Left ventricle myocardium inferior (tissue), 1 donor: ENCODE measurements around the gene MTHFS. TPM values are rescaled to one million over a fixed set of nuclear protein-coding genes. Genes with fewer than 3 reads are reported as not detected.

Source experiments
- DNase-seq: peaks from one replicate; pipeline ENCODE4 v3.0.0-alpha.2; 2020
- H3K27ac ChIP-seq: fragments of 200-600 bp; replicated peaks from 2 replicates; pipeline ENCODE4 v1.8.0; 2021
- H3K27me3 ChIP-seq: fragments of 200-600 bp; 2 replicates; pipeline ENCODE4 v1.8.0; 2021; ENCODE audit warnings: low read depth
- H3K36me3 ChIP-seq: fragments of 200-600 bp; 2 replicates; pipeline ENCODE4 v1.8.0; 2021
- H3K4me1 ChIP-seq: fragments of 200-600 bp; 2 replicates; pipeline ENCODE4 v1.8.0; 2021
- H3K4me3 ChIP-seq: fragments of 200-600 bp; 2 replicates; pipeline ENCODE4 v1.8.0; 2021; ENCODE audit warnings: mild to moderate bottlenecking, moderate library complexity
- H3K9me3 ChIP-seq: fragments of 200-600 bp; replicated peaks from 2 replicates; pipeline ENCODE4 v1.8.0; 2021
- CTCF ChIP-seq: fragments of 200-600 bp; IDR thresholded peaks from 2 replicates; pipeline ENCODE4 v1.8.0; 2021; ENCODE audit warnings: antibody characterized with exemption, mild to moderate bottlenecking, borderline replicate concordance
- intact Hi-C: fragments of 100-400 bp; cut with micrococcal nuclease; formaldehyde crosslinking; loops from one replicate; pipeline ENCODE4 v1.11.0; 2022
- total RNA-seq: library from RNA; stranded (reverse); fragmentation: NEBNext Ultra II Directional; extraction: Animal tissue kit (Norgen Biotek cat#: 25700); gene quantifications from one replicate; pipeline ENCODE4 v1.2.1, GENCODE V29; 2021
- donor health status: DM: no; HTN: yes; CAD: no; lungs with severe emphysema.

The MTHFS gene
- total RNA-seq, 1 donor from 2014 or later, result 21.4 TPM

- H3K36me3 ChIP-seq, result no peaks in the 10 kb centered on the region
- DNase-seq, result no peak
- intact Hi-C loops, result no loop called here
- H3K9me3 ChIP-seq, result no peaks in the 10 kb centered on the region
- peaks cover 14% of the 10 kb centered on the region for H3K4me1 ChIP-seq
- TF ChIP-seq CTCF, result no peak
- no peak overlapping the region for H3K4me3 ChIP-seq
- H3K27me3 ChIP-seq, result no peaks in the 10 kb centered on the region
- no peak overlapping the region for H3K27ac ChIP-seq
Measured at GRCh38 chr15:79898369-79898768, 1.6 kb upstream of the MTHFS start.

GRCh38 chr15:79897701-79898113, 893 bp upstream of the MTHFS start:
- peak overlapping the region; percentile 91 for H3K4me3 ChIP-seq

GRCh38 chr15:79897380-79897678, 515 bp upstream of the MTHFS start:
- Histone ChIP-seq H3K27ac (peak overlapping the region; percentile 96), H3K9me3 (no peaks in the 10 kb centered on the region), H3K4me3 (peak overlapping the region; percentile 91), H3K36me3 (no peaks in the 10 kb centered on the region), H3K4me1 (peaks cover 14% of the 10 kb centered on the region), H3K27me3 (no peaks in the 10 kb centered on the region)
- intact Hi-C loops, result no loop called here
- no peak for DNase-seq
- TF ChIP-seq CTCF, result no peak

More at GRCh38 chr15:79897701-79898113, 893 bp upstream of the MTHFS start:
- DNase-seq, result no peak
- intact Hi-C loops, result no loop called here
- Histone ChIP-seq H3K36me3 (no peaks in the 10 kb centered on the region), H3K9me3 (no peaks in the 10 kb centered on the region), H3K27ac (peak overlapping the region; percentile 96), H3K4me1 (peaks cover 14% of the 10 kb centered on the region), H3K27me3 (no peaks in the 10 kb centered on the region)
- no peak for TF ChIP-seq CTCF

GRCh38 chr15:79896131-79896633, 632 bp downstream of the MTHFS start:
- DNase-seq, result no peak
- peak overlapping the region; percentile 96 for H3K27ac ChIP-seq
- H3K27me3 ChIP-seq, result no peaks in the 10 kb centered on the region
- H3K9me3 ChIP-seq, result no peaks in the 10 kb centered on the region
- peak overlapping the region; percentile 91 for H3K4me3 ChIP-seq
- TF ChIP-seq CTCF, result no peak
- no peaks in the 10 kb centered on the region for H3K36me3 ChIP-seq
- peaks cover 14% of the 10 kb centered on the region for H3K4me1 ChIP-seq
- intact Hi-C loops, result no loop called here

GRCh38 chr15:79887054-79887930, 9.5 kb downstream of the MTHFS start:
- H3K27ac ChIP-seq, result no peak overlapping the region
- no peak for DNase-seq
- H3K4me3 ChIP-seq, result no peak overlapping the region
- H3K36me3 ChIP-seq, result peaks cover 23% of the 10 kb centered on the region
- no peaks in the 10 kb centered on the region for H3K27me3 ChIP-seq
- H3K4me1 ChIP-seq, result no peaks in the 10 kb centered on the region
- no peaks in the 10 kb centered on the region for H3K9me3 ChIP-seq
- no peak for TF ChIP-seq CTCF
- intact Hi-C loops, result no loop called here
